A549 treated with GW870086 at 1 μM for 4 hours (cell line): ENCODE measurements around the gene SHLD1. TPM values are rescaled to one million over a fixed set of nuclear protein-coding genes. Genes with fewer than 3 reads are reported as not detected.

Experiments used
- total RNA-seq: library from RNA; stranded (reverse); fragments of 200-300 nt; extraction: Qiagen RNA extraction; gene quantifications from 5 replicates; pipeline ENCODE4 v1.2.3, GENCODE V29; 2022; ENCODE audit warnings: low read depth

Gene SHLD1
- total RNA-seq, result 7.0 to 8.5 TPM (median 7.4 TPM) in 5 replicates

GRCh38 chr20:5749952-5750779 lies at the start of gene SHLD1:
SHLD1 (plus strand) TSS chr20:5750401; CDS start chr20:5772866, 22,465 bp downstream.

Other genes starting within 250 kb of the SHLD1 start
- gene GPCPD1, start 139.4 kb upstream of the SHLD1 start, total RNA-seq, result 13.6 to 17.5 TPM (median 15.5 TPM) in 5 replicates
- gene CHGB, start 161.1 kb downstream of the SHLD1 start, total RNA-seq, result 2.5 to 3.3 TPM (median 3.0 TPM) in 5 replicates
- 39.3 to 42.5 TPM (median 41.2 TPM) in 5 replicates for gene TRMT6, start 200.1 kb downstream of the SHLD1 start, total RNA-seq
- 17.5 to 23.1 TPM (median 20.9 TPM) in 5 replicates for gene MCM8, start 200.3 kb downstream of the SHLD1 start, total RNA-seq